Activated T-cell treated with anti-CD3 and anti-CD28 coated beads for 1 hour (primary cell): ENCODE measurements around the gene ZNF407.

Source experiments
- DNase-seq: peaks from one replicate; pipeline ENCODE4 v3.0.0-alpha.2; 2020; ENCODE audit warnings: low read depth

ZNF407 gene

GRCh38 chr18:75053028-75053629 lies 455.5 kb downstream of the ZNF407 start:
- DNase-seq, result no peak

- no peak for DNase-seq
Observed at GRCh38 chr18:75054046-75054445, 456.4 kb downstream of the ZNF407 start.

- no peak for DNase-seq
Observed at GRCh38 chr18:75054611-75055010, 456.9 kb downstream of the ZNF407 start.

- DNase-seq, result no peak
Observed at GRCh38 chr18:75057169-75057960, 459.7 kb downstream of the ZNF407 start.

GRCh38 chr18:75060185-75060584 lies 462.5 kb downstream of the ZNF407 start:
- DNase-seq, result no peak

- no peak for DNase-seq
Observed at GRCh38 chr18:75062297-75062886, 464.7 kb downstream of the ZNF407 start.

- DNase-seq, result no peak
Observed at GRCh38 chr18:75063196-75063595, 465.5 kb downstream of the ZNF407 start.

GRCh38 chr18:75063615-75064512 lies 466.2 kb downstream of the ZNF407 start:
- DNase-seq, result no peak

- DNase-seq, result no peak
Observed at GRCh38 chr18:75064513-75064905, 466.8 kb downstream of the ZNF407 start.

GRCh38 chr18:75065251-75066000 lies 467.8 kb downstream of the ZNF407 start:
- DNase-seq, result no peak

GRCh38 chr18:75066021-75066880 lies 468.6 kb downstream of the ZNF407 start:
- no peak for DNase-seq

GRCh38 chr18:75066936-75067335 lies 469.3 kb downstream of the ZNF407 start:
- DNase-seq, result no peak

GRCh38 chr18:75067996-75068645 lies 470.5 kb downstream of the ZNF407 start:
- DNase-seq, result no peak

- DNase-seq, result no peak
Observed at GRCh38 chr18:75068682-75069435, 471.2 kb downstream of the ZNF407 start.

GRCh38 chr18:75070235-75070624 lies 472.6 kb downstream of the ZNF407 start:
- DNase-seq, result no peak

- DNase-seq, result peak; percentile 50
Observed at GRCh38 chr18:75070625-75071483, 473.2 kb downstream of the ZNF407 start.

- DNase-seq, result no peak
Observed at GRCh38 chr18:75071484-75071785, 473.8 kb downstream of the ZNF407 start.

- DNase-seq, result no peak
Observed at GRCh38 chr18:75071866-75072671, 474.4 kb downstream of the ZNF407 start.
